Suprapubic skin (tissue), 3 donors: Measurements from ENCODE around the gene PHKA1.

Experiments
- POLR2AphosphoS5 ChIP-seq, 3 donors: sonication (generic); formaldehyde crosslinking; IDR thresholded peaks; one replicate each; pipeline ENCODE4 v1.6.1; 2017; ENCODE audit warnings: antibody characterized with exemption in 3 of 3
- TF ChIP-seq, protein P1 (sequence below), 2 donors: fragments of 200-600 bp in 1 of 2; fragments of 450-650 bp in 1 of 2; sonication (generic) in 1 of 2; IDR thresholded peaks; one replicate each; pipeline ENCODE4 v1.5.1; 2016 to 2019; ENCODE audit warnings: antibody characterized with exemption in 2 of 2, mild to moderate bottlenecking in 1 of 2, moderate library complexity in 1 of 2

DNA sequence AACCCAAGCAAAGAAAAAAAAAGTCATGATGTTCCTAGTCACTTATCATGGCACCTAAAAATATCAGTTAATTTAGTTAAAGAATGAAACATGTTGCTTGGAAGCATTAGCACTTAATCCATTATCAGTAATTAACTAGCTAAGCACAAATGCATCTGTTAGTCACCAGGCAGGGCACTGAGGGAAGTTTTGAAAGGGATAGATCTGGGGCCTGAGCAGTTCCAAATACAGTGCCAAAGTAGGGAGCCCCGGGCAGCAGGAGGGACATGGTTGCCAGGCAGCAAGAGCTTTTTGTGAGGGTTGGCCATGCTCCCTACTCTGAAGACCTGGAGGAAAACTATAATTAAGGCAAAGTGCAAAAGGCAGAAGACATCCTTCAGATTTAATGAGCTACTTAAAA, 62.0 kb downstream of the PHKA1 start:
- TF ChIP-seq POLR2AphosphoS5 (IDR thresholded peaks at IDR 0.05): no peak
- TF ChIP-seq, protein P1, sequence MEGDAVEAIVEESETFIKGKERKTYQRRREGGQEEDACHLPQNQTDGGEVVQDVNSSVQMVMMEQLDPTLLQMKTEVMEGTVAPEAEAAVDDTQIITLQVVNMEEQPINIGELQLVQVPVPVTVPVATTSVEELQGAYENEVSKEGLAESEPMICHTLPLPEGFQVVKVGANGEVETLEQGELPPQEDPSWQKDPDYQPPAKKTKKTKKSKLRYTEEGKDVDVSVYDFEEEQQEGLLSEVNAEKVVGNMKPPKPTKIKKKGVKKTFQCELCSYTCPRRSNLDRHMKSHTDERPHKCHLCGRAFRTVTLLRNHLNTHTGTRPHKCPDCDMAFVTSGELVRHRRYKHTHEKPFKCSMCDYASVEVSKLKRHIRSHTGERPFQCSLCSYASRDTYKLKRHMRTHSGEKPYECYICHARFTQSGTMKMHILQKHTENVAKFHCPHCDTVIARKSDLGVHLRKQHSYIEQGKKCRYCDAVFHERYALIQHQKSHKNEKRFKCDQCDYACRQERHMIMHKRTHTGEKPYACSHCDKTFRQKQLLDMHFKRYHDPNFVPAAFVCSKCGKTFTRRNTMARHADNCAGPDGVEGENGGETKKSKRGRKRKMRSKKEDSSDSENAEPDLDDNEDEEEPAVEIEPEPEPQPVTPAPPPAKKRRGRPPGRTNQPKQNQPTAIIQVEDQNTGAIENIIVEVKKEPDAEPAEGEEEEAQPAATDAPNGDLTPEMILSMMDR (IDR thresholded peaks at IDR 0.05): no peak
